H9 (cell line): ENCODE measurements around the gene FNDC1. TPM values are rescaled to one million over a fixed set of nuclear protein-coding genes. Genes with fewer than 3 reads are reported as not detected.

ENCODE experiments used
- DNase-seq: peaks from one replicate; pipeline ENCODE4 v3.0.0-alpha.2; 2017
- H2AFZ ChIP-seq: one replicate; pipeline ENCODE4 v1.6.1; 2013; ENCODE audit warnings: mild to moderate bottlenecking, low read length, control low read depth, moderate library complexity
- H2AK5ac ChIP-seq: 2 replicates; pipeline ENCODE4 v1.6.1; 2013; ENCODE audit warnings: low read length, control low read depth, mixed read lengths; ENCODE audit not compliant: insufficient read length
- H2BK120ac ChIP-seq: one replicate; pipeline ENCODE4 v1.6.1; 2013; ENCODE audit warnings: low read depth, mild to moderate bottlenecking, low read length, control low read depth, inconsistent platforms; ENCODE audit not compliant: poor library complexity, severe bottlenecking
- H2BK12ac ChIP-seq: 2 replicates; pipeline ENCODE4 v1.6.1; 2013; ENCODE audit warnings: low read length, control low read depth, mixed read lengths, low read depth; ENCODE audit not compliant: insufficient read length
- H2BK15ac ChIP-seq: 2 replicates; pipeline ENCODE4 v1.6.1; 2013; ENCODE audit warnings: low read depth, low read length, control low read depth
- H2BK20ac ChIP-seq: one replicate; pipeline ENCODE4 v1.6.1; 2013; ENCODE audit warnings: low read depth, mild to moderate bottlenecking, low read length, control low read depth, inconsistent platforms; ENCODE audit not compliant: poor library complexity, severe bottlenecking
- H2BK5ac ChIP-seq: 2 replicates; pipeline ENCODE4 v1.6.1; 2013; ENCODE audit warnings: low read length, control low read depth, mixed read lengths; ENCODE audit not compliant: insufficient read length
- H3K14ac ChIP-seq: 2 replicates; pipeline ENCODE4 v1.6.1; 2013; ENCODE audit warnings: low read length, control low read depth; ENCODE audit not compliant: insufficient read depth
- H3K18ac ChIP-seq: 2 replicates; pipeline ENCODE4 v1.6.1; 2013; ENCODE audit warnings: low read depth, mild to moderate bottlenecking, mixed read lengths, low read length, control low read depth; ENCODE audit not compliant: insufficient read length
- H3K23ac ChIP-seq: 2 replicates; pipeline ENCODE4 v1.6.1; 2013; ENCODE audit warnings: low read length, control low read depth, mixed read lengths, low read depth; ENCODE audit not compliant: insufficient read length
- H3K23me2 ChIP-seq: 2 replicates; pipeline ENCODE4 v1.6.1; 2013; ENCODE audit warnings: low read depth, mild to moderate bottlenecking, mixed read lengths, low read length, control low read depth; ENCODE audit not compliant: insufficient read length, poor library complexity, severe bottlenecking
- H3K27ac ChIP-seq: 2 replicates; pipeline ENCODE4 v1.5.1; 2013; ENCODE audit warnings: low read length, control low read depth, mixed read lengths, low read depth; ENCODE audit not compliant: insufficient read length
- H3K27me3 ChIP-seq: 2 replicates; pipeline ENCODE4 v1.6.1; 2013; ENCODE audit warnings: low read length, control low read depth, inconsistent platforms; ENCODE audit not compliant: insufficient read depth
- H3K4ac ChIP-seq: 2 replicates; pipeline ENCODE4 v1.6.1; 2013; ENCODE audit warnings: low read depth, mild to moderate bottlenecking, control low read depth, inconsistent platforms, low read length, moderate library complexity
- H3K4me1 ChIP-seq: 2 replicates; pipeline ENCODE4 v1.6.1; 2013; ENCODE audit warnings: low read length, control low read depth, inconsistent platforms; ENCODE audit not compliant: insufficient read depth
- H3K4me2 ChIP-seq: 2 replicates; pipeline ENCODE4 v1.6.1; 2013; ENCODE audit warnings: low read length, control low read depth, mixed read lengths; ENCODE audit not compliant: insufficient read length, insufficient read depth
- H3K56ac ChIP-seq: 2 replicates; pipeline ENCODE4 v1.6.1; 2013; ENCODE audit warnings: low read depth, mild to moderate bottlenecking, mixed read lengths, low read length, control low read depth; ENCODE audit not compliant: insufficient read length
- H3K79me1 ChIP-seq: 2 replicates; pipeline ENCODE4 v1.6.1; 2013; ENCODE audit warnings: low read depth, mild to moderate bottlenecking, moderate library complexity, low read length, control low read depth, inconsistent platforms; ENCODE audit not compliant: insufficient read depth, poor library complexity, severe bottlenecking
- H3K79me2 ChIP-seq: 2 replicates; pipeline ENCODE4 v1.6.1; 2013; ENCODE audit warnings: low read length, control low read depth, inconsistent platforms; ENCODE audit not compliant: insufficient read depth
- H3K9ac ChIP-seq: 2 replicates; pipeline ENCODE4 v1.6.1; 2013; ENCODE audit warnings: low read length, control low read depth, mixed read lengths; ENCODE audit not compliant: insufficient read length; ENCODE audit errors: extremely low read depth
- H3K9me3 ChIP-seq: one replicate; pipeline ENCODE4 v1.6.1; 2013; ENCODE audit warnings: low read depth, low read length, inconsistent platforms; ENCODE audit not compliant: control insufficient read depth
- H3T11ph ChIP-seq: one replicate; pipeline ENCODE4 v1.6.1; 2013; ENCODE audit warnings: mild to moderate bottlenecking, low read length, control low read depth, inconsistent platforms
- H4K20me1 ChIP-seq: one replicate; pipeline ENCODE4 v1.6.1; 2013; ENCODE audit not compliant: control insufficient read depth, insufficient read length, insufficient read depth
- H4K5ac ChIP-seq: 2 replicates; pipeline ENCODE4 v1.6.1; 2013; ENCODE audit warnings: low read depth, mild to moderate bottlenecking, mixed read lengths, low read length, control low read depth; ENCODE audit not compliant: insufficient read length
- H4K8ac ChIP-seq: replicated peaks from 2 replicates; pipeline ENCODE4 v1.6.1; 2013; ENCODE audit warnings: low read length, control low read depth, mixed read lengths, low read depth; ENCODE audit not compliant: insufficient read length
- H4K91ac ChIP-seq: 2 replicates; pipeline ENCODE4 v1.6.1; 2013; ENCODE audit warnings: low read depth, mild to moderate bottlenecking, moderate library complexity, mixed read lengths, low read length, control low read depth; ENCODE audit not compliant: insufficient read length
- H3K27ac Mint-ChIP-seq, 3 experiments: 2 replicates in 2 of 3; 3 replicates in 1 of 3; pipeline ENCODE4 v1.8.0; 2020 to 2021; ENCODE audit warnings: mixed read lengths in 3 of 3, mild to moderate bottlenecking in 1 of 3, moderate library complexity in 1 of 3
- H3K27me3 Mint-ChIP-seq: 2 replicates; pipeline ENCODE4 v1.8.0; 2021; ENCODE audit warnings: low read depth, mild to moderate bottlenecking, moderate library complexity, mixed read lengths
- H3K36me3 Mint-ChIP-seq, 3 experiments: 2 replicates in 2 of 3; 3 replicates in 1 of 3; pipeline ENCODE4 v1.8.0; 2020 to 2021; ENCODE audit warnings: low read depth in 3 of 3, mixed read lengths in 3 of 3; ENCODE audit not compliant: insufficient read depth in 1 of 3
- H3K4me1 Mint-ChIP-seq, 2 experiments: 2 replicates each; pipeline ENCODE4 v1.8.0; 2020; ENCODE audit warnings: mixed read lengths in 2 of 2
- H3K4me3 Mint-ChIP-seq, 2 experiments: 2 replicates in 1 of 2; 3 replicates in 1 of 2; pipeline ENCODE4 v1.8.0; 2020 to 2021; ENCODE audit warnings: mild to moderate bottlenecking in 2 of 2, mixed read lengths in 2 of 2, moderate library complexity in 1 of 2
- H3K9me3 Mint-ChIP-seq, 2 experiments: 2 replicates in 1 of 2; 3 replicates in 1 of 2; pipeline ENCODE4 v1.8.0; 2020; ENCODE audit warnings: mild to moderate bottlenecking in 2 of 2, mixed read lengths in 2 of 2, moderate library complexity in 1 of 2
- WGBS: extraction: QIAGEN DNeasy Blood & Tissue Kit; methylation state at CpG from one replicate; pipeline ENCODE4 v1.1.7; 2013; ENCODE audit warnings: missing lambda C conversion rate, low lambda C conversion rate, mixed read lengths; ENCODE audit not compliant: insufficient read length; ENCODE audit errors: extremely low coverage; 5-methylcytosine and 5-hydroxymethylcytosine counted together
- total RNA-seq: library from RNA; stranded (reverse); gene quantifications from 2 replicates; pipeline ENCODE4 v1.2.1, GENCODE V29; 2021
- TF ChIP-seq, protein P1 (sequence below): fragments of 200-600 bp; sonication (generic); conservative IDR thresholded peaks from 3 replicates; pipeline ENCODE4 v1.8.0; 2021; ENCODE audit warnings: antibody characterized with exemption, mild to moderate bottlenecking

Gene FNDC1
- total RNA-seq, 1 experiment from 2014 or later, result 0.24 TPM

DNA sequence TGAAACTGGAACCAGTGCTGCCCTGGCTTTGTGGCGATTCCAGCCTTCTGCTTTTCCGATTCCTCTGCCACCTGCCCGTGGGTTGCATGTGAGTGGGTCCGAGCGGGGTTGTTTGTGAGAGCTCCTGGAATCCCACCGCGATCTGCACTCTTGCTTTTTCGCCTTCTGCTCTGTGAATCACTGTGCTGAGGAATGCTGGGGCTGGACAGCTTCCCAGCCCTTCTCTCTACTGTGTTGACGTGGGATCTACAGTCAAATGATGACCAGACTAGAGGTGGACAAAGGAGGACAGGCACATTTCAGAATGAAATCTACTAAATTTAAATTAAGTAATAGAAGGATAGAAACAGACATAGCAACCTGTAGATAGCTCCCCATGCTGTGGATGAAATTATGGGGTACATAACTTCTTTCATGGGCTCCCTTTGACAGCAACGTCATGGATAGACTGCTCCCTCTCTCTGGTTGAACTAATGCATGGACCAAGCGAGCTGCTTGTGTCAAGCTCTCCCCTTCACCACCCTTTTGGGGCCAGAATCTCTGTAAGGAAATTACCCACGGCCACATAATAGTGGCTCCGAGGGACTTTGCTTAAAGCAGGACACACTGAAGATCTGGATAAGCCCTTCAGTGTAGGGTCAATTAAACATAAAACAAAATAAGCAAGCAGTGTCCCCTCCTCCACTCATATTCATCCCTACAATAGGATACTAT, 2.0 kb downstream of the FNDC1 start:
- Mint-ChIP-seq H3K36me3 (no peaks in the 10 kb centered on the region; a peak in 1 of 7 replicates), H3K4me1 (peaks cover 19 to 23% of the 10 kb centered on the region in 2 experiments), H3K4me3 (peak overlapping the region in 1 of 2 experiments; percentile 43; a peak in 1 of 5 replicates), H3K9me3 (peaks cover 0 to 9% of the 10 kb centered on the region in 2 experiments; a peak in 3 of 5 replicates), H3K27ac (no peak overlapping the region), H3K27me3 (peaks cover 86% of the 10 kb centered on the region)
- no peak overlapping the region for H4K5ac ChIP-seq
- no peak overlapping the region for H3K23ac ChIP-seq
- H3K27me3 ChIP-seq, result peaks cover 31% of the 10 kb centered on the region
- H4K91ac ChIP-seq, result no peak overlapping the region
- H2BK120ac ChIP-seq, result no peak overlapping the region
- TF ChIP-seq, protein P1, sequence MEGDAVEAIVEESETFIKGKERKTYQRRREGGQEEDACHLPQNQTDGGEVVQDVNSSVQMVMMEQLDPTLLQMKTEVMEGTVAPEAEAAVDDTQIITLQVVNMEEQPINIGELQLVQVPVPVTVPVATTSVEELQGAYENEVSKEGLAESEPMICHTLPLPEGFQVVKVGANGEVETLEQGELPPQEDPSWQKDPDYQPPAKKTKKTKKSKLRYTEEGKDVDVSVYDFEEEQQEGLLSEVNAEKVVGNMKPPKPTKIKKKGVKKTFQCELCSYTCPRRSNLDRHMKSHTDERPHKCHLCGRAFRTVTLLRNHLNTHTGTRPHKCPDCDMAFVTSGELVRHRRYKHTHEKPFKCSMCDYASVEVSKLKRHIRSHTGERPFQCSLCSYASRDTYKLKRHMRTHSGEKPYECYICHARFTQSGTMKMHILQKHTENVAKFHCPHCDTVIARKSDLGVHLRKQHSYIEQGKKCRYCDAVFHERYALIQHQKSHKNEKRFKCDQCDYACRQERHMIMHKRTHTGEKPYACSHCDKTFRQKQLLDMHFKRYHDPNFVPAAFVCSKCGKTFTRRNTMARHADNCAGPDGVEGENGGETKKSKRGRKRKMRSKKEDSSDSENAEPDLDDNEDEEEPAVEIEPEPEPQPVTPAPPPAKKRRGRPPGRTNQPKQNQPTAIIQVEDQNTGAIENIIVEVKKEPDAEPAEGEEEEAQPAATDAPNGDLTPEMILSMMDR, result no peak
- no peaks in the 10 kb centered on the region for H3K79me1 ChIP-seq
- no peaks in the 10 kb centered on the region for H3K4me1 ChIP-seq
- peaks cover 12% of the 10 kb centered on the region for H3K23me2 ChIP-seq
- no peaks in the 10 kb centered on the region for H4K20me1 ChIP-seq
- H2AFZ ChIP-seq, result no peak overlapping the region
- no peak overlapping the region for H2BK5ac ChIP-seq
- H3K79me2 ChIP-seq, result no peaks in the 10 kb centered on the region
- H3K9ac ChIP-seq, result no peak overlapping the region
- H2AK5ac ChIP-seq, result no peak overlapping the region
- no peak overlapping the region for H2BK15ac ChIP-seq
- H4K8ac ChIP-seq, result no peak overlapping the region
- no peak overlapping the region for H3K18ac ChIP-seq
- H3K27ac ChIP-seq, result no peak overlapping the region
- H3K4me2 ChIP-seq, result no peak overlapping the region
- H3K56ac ChIP-seq, result no peak overlapping the region
- H3T11ph ChIP-seq, result no peak overlapping the region
- no peak for DNase-seq
- H3K9me3 ChIP-seq, result no peaks in the 10 kb centered on the region
- H2BK20ac ChIP-seq, result no peak overlapping the region
- WGBS, result no CpG with 5 or more reads among the region's 13 CpGs
- no peak overlapping the region for H3K4ac ChIP-seq
- H3K14ac ChIP-seq, result no peak overlapping the region
- no peak overlapping the region for H2BK12ac ChIP-seq
